HG03159 (cell line): ENCODE results near the gene ATP5ME.
"Not testable (repeated sequence)": the region's sequence is repeated elsewhere in the genome, so short reads cannot be mapped to it uniquely, and the experiment has no call there.

Source experiments
- ATAC-seq: cut with Tn5 transposase; IDR thresholded peaks from one replicate; pipeline ENCODE4 v1.9.1; 2021; ENCODE audit warnings: mild to moderate bottlenecking, moderate library complexity; ENCODE audit not compliant: unreplicated experiment

The ATP5ME gene

GRCh38 chr4:674172-675035 lies at the start of gene ATP5ME, which contains the start of gene MYL5:
Gene ATP5ME, minus strand, starts transcription at chr4:674276. Its CDS starts 29 bp downstream, at chr4:674247.
Gene MYL5, plus strand, starts transcription at chr4:674542. Its CDS starts 3,485 bp downstream, at chr4:678027.
- peak; percentile 82 for ATAC-seq

GRCh38 chr4:722851-723360 lies 48.8 kb upstream of the ATP5ME start:
- no peak for ATAC-seq

GRCh38 chr4:722169-722725 lies 48.2 kb upstream of the ATP5ME start:
- no peak for ATAC-seq

- no peak for ATAC-seq
Observed at GRCh38 chr4:721261-722168, 47.4 kb upstream of the ATP5ME start.

GRCh38 chr4:720111-720860 lies 46.2 kb upstream of the ATP5ME start:
- no peak for ATAC-seq

- no peak for ATAC-seq
Observed at GRCh38 chr4:718460-718859, 44.4 kb upstream of the ATP5ME start.

GRCh38 chr4:717601-718320 lies 43.7 kb upstream of the ATP5ME start:
- no peak for ATAC-seq

- ATAC-seq = no peak
Observed at GRCh38 chr4:714087-714486, 40.0 kb upstream of the ATP5ME start.

- no peak for ATAC-seq
Observed at GRCh38 chr4:712916-713632, 39.0 kb upstream of the ATP5ME start.

GRCh38 chr4:712093-712492 lies 38.0 kb upstream of the ATP5ME start:
- no peak for ATAC-seq

- ATAC-seq = no peak
Observed at GRCh38 chr4:710916-711315, 36.8 kb upstream of the ATP5ME start.

- no peak for ATAC-seq
Observed at GRCh38 chr4:710116-710515, 36.0 kb upstream of the ATP5ME start.

- ATAC-seq = no peak
Observed at GRCh38 chr4:709348-709747, 35.3 kb upstream of the ATP5ME start.

- no peak for ATAC-seq
Observed at GRCh38 chr4:708631-708933, 34.5 kb upstream of the ATP5ME start.

- ATAC-seq = no peak
Observed at GRCh38 chr4:707929-708630, 34.0 kb upstream of the ATP5ME start.

- no peak for ATAC-seq
Observed at GRCh38 chr4:706834-707598, 32.9 kb upstream of the ATP5ME start.

GRCh38 chr4:706083-706633 lies 32.1 kb upstream of the ATP5ME start:
- ATAC-seq = not testable (repeated sequence)
